ENCODE measurements around the gene ANTXRL. TPM values are rescaled to one million over a fixed set of nuclear protein-coding genes. Genes with fewer than 3 reads are reported as not detected.
"Not testable (repeated sequence)": the region's sequence is repeated elsewhere in the genome, so short reads cannot be mapped to it uniquely, and the experiment has no call there.

Gene ANTXRL
- total and polyA plus RNA-seq, 2 experiments from 2014 or later: not detected

- no peak for DNase-seq (ENCODE audit: low read depth in 1 of 2, low spot score in 1 of 2)
- Histone ChIP-seq H3K9me3 (ENCODE audit: low read depth) (no peaks in the 10 kb centered on the region), H3K36me3 (no peaks in the 10 kb centered on the region), H3K27ac (no peak overlapping the region), H3K4me3 (no peak overlapping the region), H3K4me1 (ENCODE audit: low read depth) (peaks cover 3% of the 10 kb centered on the region), H3K27me3 (no peaks in the 10 kb centered on the region)
- no peak for TF ChIP-seq CTCF (IDR thresholded peaks at IDR 0.05; ENCODE audit: low read depth, low read length)
These were observed 10.8 kb downstream of the ANTXRL start for GRCh38 chr10:46297406-46298204.

GRCh38 chr10:46298477-46299285 is 11.9 kb downstream of the ANTXRL start:
- TF ChIP-seq CTCF (IDR thresholded peaks at IDR 0.05; ENCODE audit: low read depth, low read length): no peak
- Histone ChIP-seq H3K4me3 (no peak overlapping the region), H3K9me3 (ENCODE audit: low read depth) (no peaks in the 10 kb centered on the region), H3K27me3 (no peaks in the 10 kb centered on the region), H3K36me3 (no peaks in the 10 kb centered on the region), H3K4me1 (ENCODE audit: low read depth) (peaks cover 3% of the 10 kb centered on the region), H3K27ac (no peak overlapping the region)
- DNase-seq (ENCODE audit: low read depth in 1 of 2, low spot score in 1 of 2): no peak

- Histone ChIP-seq H3K9me3 (ENCODE audit: low read depth) (no peaks in the 10 kb centered on the region), H3K27me3 (no peaks in the 10 kb centered on the region), H3K27ac (no peak overlapping the region), H3K4me3 (no peak overlapping the region), H3K4me1 (ENCODE audit: low read depth) (peaks cover 3% of the 10 kb centered on the region), H3K36me3 (no peaks in the 10 kb centered on the region)
- DNase-seq (ENCODE audit: low read depth in 1 of 2, low spot score in 1 of 2): no peak
- TF ChIP-seq CTCF (IDR thresholded peaks at IDR 0.05; ENCODE audit: low read depth, low read length): no peak
These were observed 12.4 kb downstream of the ANTXRL start for GRCh38 chr10:46299286-46299535.

- Histone ChIP-seq H3K9me3 (ENCODE audit: low read depth) (no peaks in the 10 kb centered on the region), H3K4me1 (ENCODE audit: low read depth) (peaks cover 3% of the 10 kb centered on the region), H3K27ac (no peak overlapping the region), H3K27me3 (no peaks in the 10 kb centered on the region), H3K4me3 (no peak overlapping the region), H3K36me3 (no peaks in the 10 kb centered on the region)
- no peak for TF ChIP-seq CTCF (IDR thresholded peaks at IDR 0.05; ENCODE audit: low read depth, low read length)
- DNase-seq (ENCODE audit: low read depth in 1 of 2, low spot score in 1 of 2): peak in 1 of 2 donors; percentile 23
These were observed 13.0 kb downstream of the ANTXRL start for GRCh38 chr10:46299536-46300369.

GRCh38 chr10:46300370-46300711 is 13.5 kb downstream of the ANTXRL start:
- H3K4me3 ChIP-seq; H3K36me3 ChIP-seq; DNase-seq (ENCODE audit: low read depth in 1 of 2, low spot score in 1 of 2); H3K4me1 ChIP-seq (ENCODE audit: low read depth); H3K27me3 ChIP-seq; H3K27ac ChIP-seq; H3K9me3 ChIP-seq (ENCODE audit: low read depth): not testable (repeated sequence)
